Immature natural killer cell (primary cell): ENCODE data around the gene RIPOR1. TPM values are rescaled to one million over a fixed set of nuclear protein-coding genes. Genes with fewer than 3 reads are reported as not detected.

ENCODE experiments used
- DNase-seq, 3 donors: peaks; one replicate each; pipeline ENCODE4 v3.0.0; 2022; ENCODE audit warnings: mixed read lengths in 1 of 3
- H3K27ac Mint-ChIP-seq, 6 donors: one replicate each; pipeline ENCODE4 v1.8.0; 2020; ENCODE audit warnings: mixed read lengths in 6 of 6, mild to moderate bottlenecking in 5 of 6, inconsistent platforms in 4 of 6, moderate library complexity in 3 of 6
- H3K27me3 Mint-ChIP-seq, 3 donors: one replicate each; pipeline ENCODE4 v1.8.0; 2020 to 2021; ENCODE audit warnings: low read depth in 3 of 3, mild to moderate bottlenecking in 3 of 3, mixed read lengths in 3 of 3, moderate library complexity in 3 of 3, inconsistent platforms in 1 of 3
- H3K36me3 Mint-ChIP-seq, 3 donors: one replicate each; pipeline ENCODE4 v1.8.0; 2020; ENCODE audit warnings: mixed read lengths in 3 of 3, inconsistent platforms in 2 of 3, mild to moderate bottlenecking in 2 of 3
- H3K4me1 Mint-ChIP-seq, 2 donors: one replicate each; pipeline ENCODE4 v1.8.0; 2020; ENCODE audit warnings: inconsistent platforms in 2 of 2, mild to moderate bottlenecking in 2 of 2, mixed read lengths in 2 of 2, moderate library complexity in 1 of 2
- H3K4me3 Mint-ChIP-seq, 5 donors: one replicate each; pipeline ENCODE4 v1.8.0; 2020; ENCODE audit warnings: mild to moderate bottlenecking in 5 of 5, mixed read lengths in 5 of 5, inconsistent platforms in 3 of 5, moderate library complexity in 3 of 5
- H3K9me3 Mint-ChIP-seq, 6 donors: one replicate each; pipeline ENCODE4 v1.8.0; 2020; ENCODE audit warnings: mild to moderate bottlenecking in 6 of 6, mixed read lengths in 6 of 6, inconsistent platforms in 4 of 6, moderate library complexity in 3 of 6
- polyA plus RNA-seq, 3 donors: library from polyadenylated mRNA; unstranded; fragments of 300-500 nt; fragmentation: Illumina TruSeq; gene quantifications; one replicate each; pipeline ENCODE4 v1.2.3, GENCODE V29; 2021

The RIPOR1 gene
- polyA plus RNA-seq, 3 donors from 2014 or later: 2.0 to 7.5 (median 3.3) TPM

DNA sequence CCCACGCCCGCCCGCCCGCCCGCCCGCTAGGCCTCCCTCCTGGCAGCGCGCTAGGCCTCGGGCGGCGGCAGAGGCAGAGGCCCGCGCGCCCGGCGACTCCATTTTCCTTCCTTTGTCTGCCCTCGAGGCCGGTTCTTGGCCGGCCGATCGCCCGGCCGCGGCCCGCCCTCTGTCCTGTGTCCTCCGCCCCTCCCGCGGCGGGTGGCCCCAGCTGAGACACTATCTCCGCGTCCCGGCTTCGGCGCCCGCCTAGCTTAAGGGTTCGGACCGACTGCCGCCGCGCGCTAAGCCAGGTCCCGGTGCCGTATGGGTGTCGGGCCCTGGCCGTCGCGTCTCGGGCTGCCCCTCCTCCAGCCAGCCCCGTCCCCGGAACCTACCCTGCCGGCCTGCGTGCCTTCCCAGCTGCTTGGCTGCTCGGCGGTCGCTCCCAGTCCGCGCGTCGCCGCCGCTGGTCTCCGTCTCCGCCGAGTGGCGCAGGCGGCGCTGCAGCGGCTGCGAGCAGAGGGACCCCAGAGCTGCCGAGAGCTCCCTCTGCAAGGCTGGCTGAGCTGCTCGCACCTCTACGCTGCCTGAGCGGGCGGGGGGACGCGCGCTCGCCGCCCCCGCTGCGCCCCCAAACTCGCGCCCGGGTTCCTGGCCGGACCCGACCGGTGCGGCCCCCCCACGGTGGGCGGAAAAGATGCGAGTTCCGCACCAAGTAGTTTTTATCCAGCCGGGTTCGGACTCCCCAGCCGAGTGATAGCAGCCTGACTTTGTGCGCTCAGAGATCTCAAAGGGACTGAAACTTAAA, 34.5 kb downstream of the RIPOR1 start:
- Mint-ChIP-seq H3K27ac (peak overlapping the region; percentile 86 to 95 (median 94)), H3K4me1 (peaks cover 33 to 39% of the 10 kb centered on the region in 2 donors), H3K4me3 (peak overlapping the region; percentile 84 to 91 (median 90)), H3K9me3 (no peaks in the 10 kb centered on the region), H3K27me3 (peaks cover 3 to 5% (median 3%) of the 10 kb centered on the region in 3 donors), H3K36me3 (no peaks in the 10 kb centered on the region)
- peak; percentile 66 to 71 (median 71) for DNase-seq

DNA sequence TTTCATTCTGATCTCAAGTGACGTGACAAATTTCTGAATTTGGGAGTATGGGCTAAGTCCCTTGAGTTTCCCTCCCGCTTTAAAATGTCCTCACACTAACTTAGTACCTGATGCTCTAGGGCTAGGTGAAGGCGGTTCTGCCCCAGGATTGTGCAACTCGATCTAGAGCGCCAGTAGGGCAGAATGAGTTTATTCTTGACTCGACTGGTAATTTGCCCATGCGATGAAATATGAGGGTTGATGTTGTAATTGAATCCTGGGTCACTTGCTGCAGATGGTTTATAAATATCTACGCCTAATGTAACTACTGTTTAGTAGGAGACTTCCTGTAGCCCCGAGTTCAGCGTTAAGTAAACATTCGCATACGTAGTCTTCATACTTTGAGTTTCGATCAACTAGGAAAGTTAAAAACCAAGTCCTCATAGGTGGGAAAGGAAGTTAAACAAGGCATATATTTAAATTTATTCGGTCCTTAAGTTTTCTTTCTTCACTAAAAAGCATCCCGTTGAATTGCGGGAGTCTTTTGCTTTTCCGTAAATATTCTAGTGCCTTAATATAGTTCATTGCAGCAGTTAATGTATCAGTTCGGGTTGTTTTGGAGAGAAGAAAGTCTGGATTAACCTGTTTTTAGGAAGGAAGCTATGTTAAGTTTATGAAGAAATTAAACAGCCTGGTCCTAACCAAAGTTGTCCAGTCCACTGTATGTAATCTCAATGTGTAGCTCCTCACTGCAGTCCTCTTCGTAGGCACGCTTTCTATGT, 35.3 kb downstream of the RIPOR1 start:
- no peaks in the 10 kb centered on the region for H3K9me3 Mint-ChIP-seq
- H3K27ac Mint-ChIP-seq: peak overlapping the region; percentile 86 to 95 (median 94)
- peaks cover 3 to 5% (median 3%) of the 10 kb centered on the region in 3 donors for H3K27me3 Mint-ChIP-seq
- peaks cover 35 to 39% of the 10 kb centered on the region in 2 donors for H3K4me1 Mint-ChIP-seq
- peak in 2 of 3 donors; percentile 24 to 39 for DNase-seq
- H3K36me3 Mint-ChIP-seq: no peaks in the 10 kb centered on the region
- peak overlapping the region; percentile 84 to 91 (median 90) for H3K4me3 Mint-ChIP-seq

DNA sequence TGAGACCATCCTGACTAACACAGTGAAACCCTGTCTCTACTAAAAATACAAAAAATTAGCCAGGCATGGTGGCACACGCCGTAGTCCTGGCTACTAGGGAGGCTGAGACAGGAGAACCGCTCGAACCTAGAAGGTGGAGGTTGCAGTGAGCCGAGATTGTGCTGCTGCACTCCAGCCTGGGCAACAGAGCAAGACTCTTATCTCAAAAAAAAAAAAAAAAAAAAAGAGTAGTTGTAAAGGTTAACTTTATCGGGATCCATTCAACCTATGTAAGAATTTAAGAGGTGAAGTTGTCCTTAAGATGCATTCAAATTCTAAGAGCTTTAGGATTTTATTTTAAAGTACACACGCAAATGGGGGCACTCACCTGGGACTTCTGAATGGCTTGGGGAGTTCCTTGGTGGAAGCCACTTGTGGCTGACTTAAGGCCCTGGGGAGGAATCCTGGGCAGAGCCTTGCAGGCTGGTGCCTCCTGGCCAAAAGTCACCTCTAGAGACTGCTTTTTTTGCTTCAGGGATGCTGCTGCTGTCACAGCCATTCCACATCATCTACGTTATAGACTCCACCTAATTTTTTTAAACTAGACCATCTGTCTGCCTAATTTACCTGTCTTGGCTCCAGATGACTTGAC, 37.0 kb downstream of the RIPOR1 start:
- no peaks in the 10 kb centered on the region for H3K9me3 Mint-ChIP-seq
- H3K4me3 Mint-ChIP-seq: peak overlapping the region in 1 of 5 donors; percentile 35
- DNase-seq: no peak
- H3K4me1 Mint-ChIP-seq: peaks cover 38 to 40% of the 10 kb centered on the region in 2 donors
- H3K36me3 Mint-ChIP-seq: no peaks in the 10 kb centered on the region
- peak overlapping the region in 2 of 6 donors; percentile 22 to 24 for H3K27ac Mint-ChIP-seq
- peaks cover 3 to 5% (median 3%) of the 10 kb centered on the region in 3 donors for H3K27me3 Mint-ChIP-seq

DNA sequence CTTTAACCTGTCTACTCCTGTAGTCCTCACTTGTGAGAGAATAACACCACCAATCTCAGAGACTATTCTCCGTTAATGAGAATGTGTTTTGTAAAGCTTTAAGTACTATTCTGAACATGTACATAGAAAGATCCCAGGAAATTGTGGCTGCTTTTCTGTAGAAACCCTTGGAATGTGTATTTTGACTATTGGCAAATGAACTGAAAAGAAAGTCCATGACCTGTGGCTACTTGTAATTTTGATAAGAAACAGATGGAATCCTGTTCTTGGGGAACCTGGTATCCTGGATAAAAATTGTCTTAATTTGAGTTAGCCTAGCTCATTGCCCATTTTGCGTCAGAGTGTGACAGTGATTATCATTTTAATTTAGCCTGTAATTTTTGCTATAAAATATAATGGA, 42.8 kb downstream of the RIPOR1 start:
- Mint-ChIP-seq H3K9me3 (no peaks in the 10 kb centered on the region), H3K27me3 (peaks cover 0 to 2% (median 0%) of the 10 kb centered on the region in 3 donors), H3K36me3 (peaks cover 0 to 11% (median 6%) of the 10 kb centered on the region in 3 donors), H3K4me3 (no peak overlapping the region), H3K27ac (no peak overlapping the region), H3K4me1 (peaks cover 18 to 21% of the 10 kb centered on the region in 2 donors)
- no peak for DNase-seq

GRCh38 chr16:67571981-67572431, 43.4 kb downstream of the RIPOR1 start:
- H3K4me1 Mint-ChIP-seq: peaks cover 20 to 24% of the 10 kb centered on the region in 2 donors
- no peak for DNase-seq
- no peak overlapping the region for H3K27ac Mint-ChIP-seq
- no peaks in the 10 kb centered on the region for H3K27me3 Mint-ChIP-seq
- no peak overlapping the region for H3K4me3 Mint-ChIP-seq
- H3K36me3 Mint-ChIP-seq: peaks cover 0 to 11% (median 6%) of the 10 kb centered on the region in 3 donors
- no peaks in the 10 kb centered on the region for H3K9me3 Mint-ChIP-seq

GRCh38 chr16:67579686-67580085, 51.1 kb downstream of the RIPOR1 start:
- Mint-ChIP-seq H3K36me3 (peaks cover 0 to 4% (median 0%) of the 10 kb centered on the region in 3 donors), H3K27ac (peak overlapping the region in 2 of 6 donors; percentile 7 to 46), H3K27me3 (no peaks in the 10 kb centered on the region), H3K4me3 (no peak overlapping the region), H3K9me3 (no peaks in the 10 kb centered on the region), H3K4me1 (peaks cover 12 to 15% of the 10 kb centered on the region in 2 donors)
- no peak for DNase-seq

DNA sequence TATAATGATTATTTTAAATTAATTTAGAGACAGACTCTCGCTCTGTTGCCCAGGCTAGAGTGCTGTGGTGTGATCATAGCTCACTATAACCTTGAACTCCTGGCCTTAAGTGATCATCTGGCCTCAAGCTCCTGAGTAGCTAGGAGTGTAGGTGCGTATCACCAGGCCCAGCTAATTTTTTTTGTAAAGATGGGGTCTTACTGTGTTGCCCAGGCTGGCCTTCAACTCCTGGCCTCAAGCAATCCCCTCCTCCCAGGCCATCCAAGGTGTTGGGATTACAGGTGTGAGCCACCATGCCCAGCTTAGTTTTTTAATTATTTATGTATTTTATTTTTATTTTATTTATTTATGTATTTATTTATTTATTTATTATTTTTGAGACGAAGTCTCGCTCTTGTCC, 51.6 kb downstream of the RIPOR1 start:
- no peaks in the 10 kb centered on the region for H3K9me3 Mint-ChIP-seq
- DNase-seq: no peak
- H3K36me3 Mint-ChIP-seq: peaks cover 0 to 4% (median 0%) of the 10 kb centered on the region in 3 donors
- no peaks in the 10 kb centered on the region for H3K27me3 Mint-ChIP-seq
- H3K27ac Mint-ChIP-seq: no peak overlapping the region
- peaks cover 14 to 20% of the 10 kb centered on the region in 2 donors for H3K4me1 Mint-ChIP-seq
- no peak overlapping the region for H3K4me3 Mint-ChIP-seq

GRCh38 chr16:67593288-67593687, 64.7 kb downstream of the RIPOR1 start:
- Mint-ChIP-seq H3K9me3 (no peaks in the 10 kb centered on the region), H3K36me3 (peaks cover 0 to 5% (median 3%) of the 10 kb centered on the region in 3 donors), H3K27me3 (peaks cover 0 to 2% (median 2%) of the 10 kb centered on the region in 3 donors), H3K4me3 (no peak overlapping the region), H3K27ac (peak overlapping the region in 4 of 6 donors; percentile 2 to 52 (median 12)), H3K4me1 (peaks cover 35 to 50% of the 10 kb centered on the region in 2 donors)
- no peak for DNase-seq

DNA sequence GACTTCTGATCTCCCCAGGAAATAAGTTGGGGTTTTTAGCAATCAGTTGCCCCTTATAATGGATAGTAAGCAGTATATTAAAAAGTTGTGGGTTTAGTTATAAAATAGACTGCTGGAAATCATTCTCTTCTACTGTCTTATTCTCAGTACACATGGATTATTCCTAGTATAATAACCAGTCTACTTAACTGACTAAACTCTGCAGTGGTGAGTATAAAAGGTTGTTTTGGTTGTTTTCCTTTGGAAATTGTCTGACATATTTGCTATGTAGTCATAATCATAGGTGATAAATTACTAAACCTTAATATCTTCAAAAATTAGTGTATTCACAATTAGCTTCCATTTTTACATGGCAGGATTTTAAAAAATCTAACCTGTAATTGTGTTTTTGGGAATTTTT, 65.1 kb downstream of the RIPOR1 start:
- no peak overlapping the region for H3K4me3 Mint-ChIP-seq
- DNase-seq: no peak
- H3K4me1 Mint-ChIP-seq: peaks cover 36 to 50% of the 10 kb centered on the region in 2 donors
- H3K27me3 Mint-ChIP-seq: peaks cover 0 to 2% (median 2%) of the 10 kb centered on the region in 3 donors
- H3K27ac Mint-ChIP-seq: peak overlapping the region in 2 of 6 donors; percentile 4 to 79
- H3K9me3 Mint-ChIP-seq: no peaks in the 10 kb centered on the region
- H3K36me3 Mint-ChIP-seq: peaks cover 0 to 5% (median 3%) of the 10 kb centered on the region in 3 donors

- H3K4me1 Mint-ChIP-seq: peaks cover 37 to 53% of the 10 kb centered on the region in 2 donors
- H3K4me3 Mint-ChIP-seq: peak overlapping the region in 1 of 5 donors; percentile 35
Observed at GRCh38 chr16:67594256-67594915, 65.8 kb downstream of the RIPOR1 start.

DNA sequence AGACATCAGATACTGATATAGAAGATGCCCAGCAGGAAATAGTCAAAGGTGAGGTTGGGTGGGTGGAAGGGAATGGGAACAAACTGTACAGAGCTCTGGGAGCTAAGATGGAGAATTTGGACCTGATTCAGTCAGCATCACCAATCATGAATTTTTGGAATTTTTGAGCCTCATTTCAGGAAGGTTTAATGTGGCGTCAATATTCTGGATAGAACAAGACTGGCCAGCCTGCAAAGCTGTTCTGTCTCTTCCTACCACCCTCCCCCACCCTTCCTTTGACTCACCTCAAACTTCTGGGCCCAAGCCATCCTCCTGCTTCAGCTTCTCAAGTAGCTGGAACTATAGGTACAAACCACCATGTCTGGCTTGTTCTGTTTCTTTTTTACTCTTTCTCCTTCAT, 66.3 kb downstream of the RIPOR1 start:
- Mint-ChIP-seq H3K36me3 (no peaks in the 10 kb centered on the region), H3K4me1 (peaks cover 38 to 55% of the 10 kb centered on the region in 2 donors), H3K4me3 (no peak overlapping the region), H3K27me3 (peaks cover 0 to 3% (median 2%) of the 10 kb centered on the region in 3 donors), H3K9me3 (no peaks in the 10 kb centered on the region), H3K27ac (peak overlapping the region in 4 of 6 donors; percentile 17 to 60 (median 44))
- no peak for DNase-seq

More at GRCh38 chr16:67594256-67594915, 65.8 kb downstream of the RIPOR1 start:
- Mint-ChIP-seq H3K27ac (peak overlapping the region in 5 of 6 donors; percentile 30 to 79 (median 71)), H3K36me3 (peaks cover 0 to 3% (median 3%) of the 10 kb centered on the region in 3 donors), H3K27me3 (peaks cover 0 to 3% (median 2%) of the 10 kb centered on the region in 3 donors), H3K9me3 (no peaks in the 10 kb centered on the region)
- DNase-seq: no peak
